Measurements from ENCODE around the gene LRP8. TPM values are rescaled to one million over a fixed set of nuclear protein-coding genes. Genes with fewer than 3 reads are reported as not detected.

Gene LRP8
- polyA plus RNA-seq, 2 of the 4 experiments (the other 2 are of a cell fraction), result 32.6 to 46.1 TPM

GRCh38 chr1:53349968-53350852 lies 22.3 kb upstream of the LRP8 start:
- Histone ChIP-seq H3K4me2 (no peak overlapping the region), H3K4me1 (no peaks in the 10 kb centered on the region), H3K4me3 (no peak overlapping the region), H3K9me3 (no peaks in the 10 kb centered on the region), H3K27ac (no peak overlapping the region)
- ChIA-PET POLR2A (no interaction called here), CTCF (no interaction called here)
- 86% methylated on average over 6 of the region's 7 CpGs for WGBS (ENCODE audit: missing lambda C conversion rate)
- DNase-seq (ENCODE audit: low read depth in 1 of 2, low spot score in 1 of 2) (no peak), FAIRE-seq (no peak), ATAC-seq (peak in 1 of 2 experiments; percentile 19; a peak in 1 of 6 replicates)
- TF ChIP-seq EHF (CRISPR knock-in tag; IDR thresholded peaks at IDR 0.05), result no peak
- TF ChIP-seq ZNF302 (CRISPR knock-in tag; IDR thresholded peaks at IDR 0.05), result no peak
- TF ChIP-seq ELK1 (IDR thresholded peaks at IDR 0.05; ENCODE audit: low read depth, low read length), result no peak
- TF ChIP-seq FOXS1 (CRISPR knock-in tag; IDR thresholded peaks at IDR 0.05), result no peak
- no peak for TF ChIP-seq MAZ (IDR thresholded peaks at IDR 0.05; ENCODE audit: borderline replicate concordance, low read depth, low read length)
- no peak for TF ChIP-seq PBX3 (IDR thresholded peaks at IDR 0.05)
- TF ChIP-seq CBX2 (IDR thresholded peaks at IDR 0.05; ENCODE audit: borderline replicate concordance, low read depth), result no peak
- no peak for TF ChIP-seq RFX5 (IDR thresholded peaks at IDR 0.05)
- no peak for TF ChIP-seq ZSCAN20 (CRISPR knock-in tag; IDR thresholded peaks at IDR 0.05)
- TF ChIP-seq FOSL2 (IDR thresholded peaks at IDR 0.05), result no peak
- no peak for TF ChIP-seq FOSL2 (CRISPR knock-in tag; IDR thresholded peaks at IDR 0.05)
- TF ChIP-seq HEYL (CRISPR knock-in tag; IDR thresholded peaks at IDR 0.05), result no peak
- TF ChIP-seq CBX8 (IDR thresholded peaks at IDR 0.05), result no peak
- TF ChIP-seq JUNB (IDR thresholded peaks at IDR 0.05), result no peak
- TF ChIP-seq MAFK (IDR thresholded peaks at IDR 0.05; ENCODE audit: partially characterized antibody), result no peak
- TF ChIP-seq GATA3 (IDR thresholded peaks at IDR 0.05; ENCODE audit: borderline replicate concordance), result no peak
- TF ChIP-seq KDM1A (IDR thresholded peaks at IDR 0.05; ENCODE audit: low read depth), result no peak
- no peak for TF ChIP-seq RCOR1 (IDR thresholded peaks at IDR 0.05; ENCODE audit: low read depth, low read length)

GRCh38 chr1:53349369-53349835 lies 21.5 kb upstream of the LRP8 start:
- Histone ChIP-seq H3K4me3 (no peak overlapping the region), H3K9me3 (no peaks in the 10 kb centered on the region), H3K4me1 (no peaks in the 10 kb centered on the region), H3K4me2 (no peak overlapping the region), H3K27ac (no peak overlapping the region)
- ATAC-seq (no peak; a peak in 1 of 6 replicates), DNase-seq (ENCODE audit: low read depth in 1 of 2, low spot score in 1 of 2) (no peak), FAIRE-seq (no peak)
- POLR2A ChIA-PET, result no interaction called here
- WGBS (ENCODE audit: missing lambda C conversion rate), result 87% methylated on average over 4 of the region's 5 CpGs
- no peak for TF ChIP-seq E2F6 (IDR thresholded peaks at IDR 0.05; ENCODE audit: borderline replicate concordance, low read depth)
- no peak for TF ChIP-seq ZC3H11A (IDR thresholded peaks at IDR 0.05)
- TF ChIP-seq POLR2A (IDR thresholded peaks at IDR 0.05; ENCODE audit: low read length), result no peak
- no peak for TF ChIP-seq MAZ (IDR thresholded peaks at IDR 0.05; ENCODE audit: borderline replicate concordance, low read depth, low read length)
- TF ChIP-seq BHLHE40 (IDR thresholded peaks at IDR 0.05; ENCODE audit: low read depth, low read length), result no peak
- no peak for TF ChIP-seq NR3C1 (IDR thresholded peaks at IDR 0.05)
- no peak for TF ChIP-seq RARB (CRISPR knock-in tag; IDR thresholded peaks at IDR 0.05)
- TF ChIP-seq ZSCAN20 (CRISPR knock-in tag; IDR thresholded peaks at IDR 0.05), result no peak
- no peak for TF ChIP-seq ZNF302 (CRISPR knock-in tag; IDR thresholded peaks at IDR 0.05)
- TF ChIP-seq KDM1A (IDR thresholded peaks at IDR 0.05; ENCODE audit: low read depth), result no peak
- TF ChIP-seq KDM5A (IDR thresholded peaks at IDR 0.05), result no peak
- no peak for TF ChIP-seq FOXS1 (CRISPR knock-in tag; IDR thresholded peaks at IDR 0.05)
- no peak for TF ChIP-seq MYC (IDR thresholded peaks at IDR 0.05; ENCODE audit: borderline replicate concordance, low read length)
- CTCF ChIA-PET, result no interaction called here
